Fibroblast of the conjunctiva (primary cell): Measurements from ENCODE around the gene NRTN.
"Not testable (repeated sequence)": the region's sequence is repeated elsewhere in the genome, so short reads cannot be mapped to it uniquely, and the experiment has no call there.

Experiments
- DNase-seq: peaks from one replicate; pipeline ENCODE4 v3.0.0-alpha.2; 2010; ENCODE audit warnings: low read depth

Gene NRTN

GRCh38 chr19:5867201-5868136, 62.6 kb downstream of the NRTN start:
- no peak for DNase-seq

- DNase-seq = no peak
These were observed 66.1 kb downstream of the NRTN start for GRCh38 chr19:5870986-5871394.

- no peak for DNase-seq
These were observed 68.8 kb downstream of the NRTN start for GRCh38 chr19:5873617-5874199.

GRCh38 chr19:5874496-5874895, 69.6 kb downstream of the NRTN start:
- DNase-seq = not testable (repeated sequence)

- DNase-seq = no peak
These were observed 72.6 kb downstream of the NRTN start for GRCh38 chr19:5877427-5877826.

- no peak for DNase-seq
These were observed 73.0 kb downstream of the NRTN start for GRCh38 chr19:5877882-5878281.
